ENCODE measurements around the gene GCK.
"Not testable (repeated sequence)": the region's sequence is repeated elsewhere in the genome, so short reads cannot be mapped to it uniquely, and the experiment has no call there.

The GCK gene

GRCh38 chr7:44208085-44208484 is 18.8 kb upstream of the GCK start:
- no peak for TF ChIP-seq CTCF (IDR thresholded peaks at IDR 0.05; ENCODE audit: low read depth, low read length)
- DNase-seq: no peak
- Histone ChIP-seq H3K36me3 (peaks cover 52% of the 10 kb centered on the region), H3K9me3 (no peaks in the 10 kb centered on the region), H3K4me1 (no peaks in the 10 kb centered on the region), H3K4me3 (ENCODE audit: low read depth, low read length) (no peak overlapping the region), H3K27me3 (no peaks in the 10 kb centered on the region)

- TF ChIP-seq CTCF (IDR thresholded peaks at IDR 0.05; ENCODE audit: low read depth, low read length): no peak
- no peak overlapping the region for H3K4me3 ChIP-seq (ENCODE audit: low read depth, low read length)
- H3K4me1 ChIP-seq: no peaks in the 10 kb centered on the region
- DNase-seq: no peak
- H3K9me3 ChIP-seq: no peaks in the 10 kb centered on the region
- H3K27me3 ChIP-seq: no peaks in the 10 kb centered on the region
- H3K36me3 ChIP-seq: peaks cover 48% of the 10 kb centered on the region
These were observed 16.8 kb upstream of the GCK start for GRCh38 chr7:44206008-44206407.

- no peak for DNase-seq
- Histone ChIP-seq H3K9me3 (no peaks in the 10 kb centered on the region), H3K4me1 (no peaks in the 10 kb centered on the region), H3K36me3 (peaks cover 23% of the 10 kb centered on the region), H3K27me3 (no peaks in the 10 kb centered on the region), H3K4me3 (ENCODE audit: low read depth, low read length) (peak overlapping the region; percentile 92)
- no peak for TF ChIP-seq CTCF (IDR thresholded peaks at IDR 0.05; ENCODE audit: low read depth, low read length)
These were observed 12.6 kb upstream of the GCK start for GRCh38 chr7:44201813-44202212.

- no peaks in the 10 kb centered on the region for H3K4me1 ChIP-seq
- no peaks in the 10 kb centered on the region for H3K27me3 ChIP-seq
- peaks cover 14% of the 10 kb centered on the region for H3K36me3 ChIP-seq
- H3K4me3 ChIP-seq (ENCODE audit: low read depth, low read length): peak within 1 kb of the TSS; percentile 92
- peak; percentile 51 for TF ChIP-seq CTCF (IDR thresholded peaks at IDR 0.05; ENCODE audit: low read depth, low read length)
- no peaks in the 10 kb centered on the region for H3K9me3 ChIP-seq
- DNase-seq: peak; percentile 96
These were observed 11.6 kb upstream of the GCK start, which contains the start of gene YKT6 for GRCh38 chr7:44200699-44201461. Gene YKT6, plus strand, starts transcription at chr7:44200978. Its CDS starts 158 bp downstream, at chr7:44201136.

GRCh38 chr7:44200163-44200562 is 10.9 kb upstream of the GCK start:
- H3K4me1 ChIP-seq; DNase-seq; H3K27me3 ChIP-seq; H3K36me3 ChIP-seq; H3K4me3 ChIP-seq (ENCODE audit: low read depth, low read length); H3K9me3 ChIP-seq: not testable (repeated sequence)

GRCh38 chr7:44197474-44197873 is 8.2 kb upstream of the GCK start:
- DNase-seq: no peak
- Histone ChIP-seq H3K4me1 (no peaks in the 10 kb centered on the region; the same call in 1 of the 2 replicates), H3K4me3 (ENCODE audit: low read depth, low read length) (no peak overlapping the region), H3K36me3 (no peaks in the 10 kb centered on the region), H3K27me3 (no peaks in the 10 kb centered on the region), H3K9me3 (no peaks in the 10 kb centered on the region)
- TF ChIP-seq CTCF (IDR thresholded peaks at IDR 0.05; ENCODE audit: low read depth, low read length): no peak

Measured in BE2C (cell line).